HG03039 (cell line): ENCODE results near the gene SIDT2.

Experiments
- ATAC-seq: cut with Tn5 transposase; IDR thresholded peaks from one replicate; pipeline ENCODE4 v1.9.1; 2021; ENCODE audit warnings: mild to moderate bottlenecking, moderate library complexity; ENCODE audit not compliant: unreplicated experiment

SIDT2 gene

DNA sequence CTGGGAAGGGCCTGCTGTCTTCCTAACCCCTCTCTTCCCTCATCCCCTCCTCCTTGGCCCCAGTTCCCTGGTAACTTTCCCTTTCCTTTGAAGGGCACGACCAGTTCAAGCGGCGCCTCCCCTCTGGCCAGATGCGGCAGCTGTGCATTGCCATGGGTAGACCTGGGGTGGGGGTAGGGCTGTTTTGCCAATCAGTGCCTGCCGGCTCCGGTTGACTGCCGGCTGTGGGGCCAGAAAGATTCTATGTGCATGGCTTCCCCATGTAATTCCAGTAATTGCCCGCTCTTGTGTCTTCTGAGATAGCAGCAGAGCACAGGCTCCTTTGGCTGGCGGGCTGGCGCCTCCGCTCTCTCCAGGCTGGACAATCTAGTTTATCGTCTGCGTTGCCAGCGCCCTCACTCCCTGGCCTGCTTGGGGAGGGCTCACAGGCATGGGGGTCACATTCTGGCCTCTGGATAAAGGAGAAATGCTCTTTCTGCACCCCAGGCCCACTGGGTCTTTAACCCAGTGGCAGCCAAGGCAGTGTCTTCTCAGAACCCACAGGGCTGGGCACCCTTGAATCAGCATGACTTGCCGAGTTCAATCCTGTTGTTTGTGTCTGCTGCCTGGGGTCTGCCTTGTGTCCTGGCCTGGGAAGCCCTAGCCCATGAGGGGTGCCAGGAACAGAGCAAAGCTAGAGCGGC lies 9.4 kb downstream of the SIDT2 start:
- ATAC-seq, result no peak

- no peak for ATAC-seq
Measured at GRCh38 chr11:117188620-117189081, 10.1 kb downstream of the SIDT2 start.

DNA sequence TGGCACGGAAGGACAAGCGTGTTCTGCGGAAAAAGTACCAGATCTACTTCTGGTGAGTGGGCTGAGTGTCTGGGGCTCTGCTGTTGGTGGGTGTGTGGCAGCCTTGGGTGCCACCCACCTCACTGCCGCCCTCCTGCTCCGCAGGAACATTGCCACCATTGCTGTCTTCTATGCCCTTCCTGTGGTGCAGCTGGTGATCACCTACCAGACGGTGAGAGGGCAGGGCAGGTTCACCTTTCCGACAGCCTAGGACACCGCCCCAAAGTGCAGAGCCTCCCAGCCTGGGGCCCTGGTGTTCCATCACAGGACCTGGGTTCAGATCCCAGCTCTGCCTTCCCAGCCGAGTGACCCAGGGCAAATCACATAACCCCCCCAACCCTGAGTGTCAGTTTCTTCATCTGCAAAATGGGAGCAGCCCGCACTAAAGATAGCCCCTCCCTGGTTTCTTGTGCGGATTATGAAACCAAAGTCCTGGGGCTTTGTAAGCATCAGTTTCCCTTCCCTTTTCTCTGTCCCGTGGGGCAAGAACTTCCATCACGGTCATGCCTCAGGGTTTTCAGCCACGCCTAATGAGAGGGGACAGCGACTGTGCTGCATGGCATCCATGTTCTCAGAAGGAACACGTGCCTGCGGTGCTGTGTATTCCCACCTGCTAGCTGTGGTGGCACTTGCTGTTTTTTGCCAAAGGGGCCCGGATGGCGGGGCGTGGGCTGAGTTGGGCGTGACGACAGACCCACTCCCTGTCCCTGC lies 10.8 kb downstream of the SIDT2 start:
- no peak for ATAC-seq

GRCh38 chr11:117189941-117190544 lies 11.5 kb downstream of the SIDT2 start:
- ATAC-seq, result no peak

DNA sequence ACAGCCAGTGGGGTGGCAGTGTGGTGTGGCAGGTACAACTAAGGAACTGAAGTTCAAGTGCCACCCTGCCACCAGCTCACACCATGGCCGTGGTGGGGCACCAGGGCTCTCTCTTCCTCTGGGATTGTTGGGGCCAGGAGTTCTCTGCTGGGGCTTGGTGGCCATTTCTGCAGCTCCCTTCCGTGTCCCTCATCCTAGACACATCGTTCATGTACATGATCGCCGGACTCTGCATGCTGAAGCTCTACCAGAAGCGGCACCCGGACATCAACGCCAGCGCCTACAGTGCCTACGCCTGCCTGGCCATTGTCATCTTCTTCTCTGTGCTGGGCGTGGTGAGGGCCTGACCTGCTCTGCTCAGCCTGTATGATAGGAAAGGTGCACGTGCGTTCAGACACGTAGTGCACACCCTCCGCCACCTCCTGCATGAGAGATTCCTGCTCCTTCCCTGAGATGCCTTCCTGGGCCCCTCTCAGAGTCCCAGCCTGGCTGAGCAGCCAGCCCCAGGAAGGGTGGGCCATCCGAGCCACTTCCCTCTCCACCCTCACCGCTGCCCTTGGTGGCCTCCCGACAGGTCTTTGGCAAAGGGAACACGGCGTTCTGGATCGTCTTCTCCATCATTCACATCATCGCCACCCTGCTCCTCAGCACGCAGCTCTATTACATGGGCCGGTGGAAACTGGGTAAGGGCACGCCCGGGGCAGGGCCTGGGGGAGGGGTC lies 13.3 kb downstream of the SIDT2 start:
- ATAC-seq, result no peak

DNA sequence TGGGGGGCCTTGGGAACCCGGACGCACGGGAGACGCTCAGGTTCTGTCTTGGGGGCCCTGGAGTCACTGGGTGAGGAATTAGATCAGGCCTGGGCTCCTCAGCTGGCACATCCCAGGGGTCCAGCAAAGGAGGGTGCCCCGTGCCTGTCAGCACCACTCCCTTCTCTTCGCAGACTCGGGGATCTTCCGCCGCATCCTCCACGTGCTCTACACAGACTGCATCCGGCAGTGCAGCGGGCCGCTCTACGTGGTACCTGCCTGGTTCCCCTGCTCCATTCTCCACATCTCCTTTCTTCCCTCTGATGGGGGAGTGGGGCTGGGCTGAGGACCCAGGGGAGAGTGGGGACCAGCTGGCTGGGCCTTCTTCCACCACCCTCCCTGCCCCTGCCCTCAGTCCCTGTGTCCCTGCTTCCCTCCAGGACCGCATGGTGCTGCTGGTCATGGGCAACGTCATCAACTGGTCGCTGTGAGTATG lies 13.9 kb downstream of the SIDT2 start:
- ATAC-seq, result no peak

DNA sequence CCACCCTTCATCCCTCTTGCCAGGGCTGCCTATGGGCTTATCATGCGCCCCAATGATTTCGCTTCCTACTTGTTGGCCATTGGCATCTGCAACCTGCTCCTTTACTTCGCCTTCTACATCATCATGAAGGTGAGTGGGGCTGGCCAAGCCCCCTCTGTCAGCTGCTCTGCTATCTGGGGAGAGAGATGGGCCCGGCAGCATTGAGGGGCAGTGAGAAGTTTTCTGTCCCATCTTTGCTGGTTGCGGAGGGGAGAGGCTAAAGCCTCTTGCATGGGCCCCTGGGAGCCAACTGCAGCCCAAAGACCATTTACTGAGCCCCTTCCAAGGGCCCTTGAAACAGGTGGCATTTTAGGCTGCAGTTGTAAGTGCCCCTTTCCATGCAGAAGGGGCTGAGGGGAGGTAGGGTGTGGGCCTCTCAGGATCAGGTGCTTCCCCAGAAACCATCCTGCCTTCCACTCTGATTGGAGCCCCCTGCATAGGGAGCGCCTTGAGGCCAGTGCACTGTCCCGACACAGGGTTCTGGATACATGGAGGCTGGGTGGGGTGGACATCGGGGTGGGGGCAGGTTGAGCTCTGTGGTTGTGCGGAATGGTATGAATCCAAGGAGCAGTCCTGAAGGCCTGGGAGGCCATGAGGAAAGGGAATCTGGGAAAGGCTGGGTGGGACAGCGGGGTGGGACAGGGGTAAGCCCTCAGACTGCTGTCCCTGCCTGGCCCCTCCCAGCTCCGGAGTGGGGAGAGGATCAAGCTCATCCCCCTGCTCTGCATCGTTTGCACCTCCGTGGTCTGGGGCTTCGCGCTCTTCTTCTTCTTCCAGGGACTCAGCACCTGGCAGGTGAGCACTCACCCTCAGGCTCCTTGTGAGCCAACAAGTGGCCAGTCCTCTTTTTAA lies 14.8 kb downstream of the SIDT2 start:
- ATAC-seq, result no peak

GRCh38 chr11:117194267-117194666 lies 15.7 kb downstream of the SIDT2 start:
- ATAC-seq, result no peak

GRCh38 chr11:117195258-117195657 lies 16.7 kb downstream of the SIDT2 start:
- ATAC-seq, result no peak

DNA sequence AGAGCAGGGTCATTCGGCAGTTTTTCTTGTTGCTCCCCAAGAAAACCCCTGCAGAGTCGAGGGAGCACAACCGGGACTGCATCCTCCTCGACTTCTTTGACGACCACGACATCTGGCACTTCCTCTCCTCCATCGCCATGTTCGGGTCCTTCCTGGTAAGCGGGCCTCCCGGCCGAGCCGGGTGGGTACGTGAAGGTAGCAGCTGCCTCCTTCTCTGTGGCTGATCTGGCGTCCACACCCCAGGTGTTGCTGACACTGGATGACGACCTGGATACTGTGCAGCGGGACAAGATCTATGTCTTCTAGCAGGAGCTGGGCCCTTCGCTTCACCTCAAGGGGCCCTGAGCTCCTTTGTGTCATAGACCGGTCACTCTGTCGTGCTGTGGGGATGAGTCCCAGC lies 17.2 kb downstream of the SIDT2 start:
- no peak for ATAC-seq

- ATAC-seq, result no peak
Measured at GRCh38 chr11:117197006-117197405, 18.5 kb downstream of the SIDT2 start.

- no peak for ATAC-seq
Measured at GRCh38 chr11:117197516-117198456, 19.2 kb downstream of the SIDT2 start.

DNA sequence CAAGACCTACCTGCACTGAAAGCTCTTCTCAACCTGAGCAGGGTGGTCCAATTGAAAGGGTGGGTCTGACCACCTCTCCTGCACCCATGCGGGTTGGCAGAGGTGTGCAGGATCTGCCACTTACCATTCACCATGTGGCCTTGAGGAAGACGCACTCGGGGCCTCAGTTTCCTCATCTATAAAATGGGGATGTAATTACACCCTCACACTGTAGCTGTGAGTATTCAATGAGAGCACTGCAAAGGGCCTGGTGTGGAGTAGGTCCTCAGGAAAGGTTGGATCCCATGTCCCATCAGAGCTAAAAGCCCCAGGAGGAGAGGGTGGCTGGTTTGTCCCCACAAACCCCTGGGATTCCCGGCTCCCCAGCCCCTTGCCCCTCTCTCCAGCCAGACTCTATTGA lies 20.1 kb downstream of the SIDT2 start:
- ATAC-seq, result no peak

- ATAC-seq, result no peak
Measured at GRCh38 chr11:117199053-117199915, 20.7 kb downstream of the SIDT2 start, which contains the start of gene TAGLN. TAGLN (plus strand) TSS chr11:117199370; CDS start chr11:117203014, 3,644 bp downstream.

DNA sequence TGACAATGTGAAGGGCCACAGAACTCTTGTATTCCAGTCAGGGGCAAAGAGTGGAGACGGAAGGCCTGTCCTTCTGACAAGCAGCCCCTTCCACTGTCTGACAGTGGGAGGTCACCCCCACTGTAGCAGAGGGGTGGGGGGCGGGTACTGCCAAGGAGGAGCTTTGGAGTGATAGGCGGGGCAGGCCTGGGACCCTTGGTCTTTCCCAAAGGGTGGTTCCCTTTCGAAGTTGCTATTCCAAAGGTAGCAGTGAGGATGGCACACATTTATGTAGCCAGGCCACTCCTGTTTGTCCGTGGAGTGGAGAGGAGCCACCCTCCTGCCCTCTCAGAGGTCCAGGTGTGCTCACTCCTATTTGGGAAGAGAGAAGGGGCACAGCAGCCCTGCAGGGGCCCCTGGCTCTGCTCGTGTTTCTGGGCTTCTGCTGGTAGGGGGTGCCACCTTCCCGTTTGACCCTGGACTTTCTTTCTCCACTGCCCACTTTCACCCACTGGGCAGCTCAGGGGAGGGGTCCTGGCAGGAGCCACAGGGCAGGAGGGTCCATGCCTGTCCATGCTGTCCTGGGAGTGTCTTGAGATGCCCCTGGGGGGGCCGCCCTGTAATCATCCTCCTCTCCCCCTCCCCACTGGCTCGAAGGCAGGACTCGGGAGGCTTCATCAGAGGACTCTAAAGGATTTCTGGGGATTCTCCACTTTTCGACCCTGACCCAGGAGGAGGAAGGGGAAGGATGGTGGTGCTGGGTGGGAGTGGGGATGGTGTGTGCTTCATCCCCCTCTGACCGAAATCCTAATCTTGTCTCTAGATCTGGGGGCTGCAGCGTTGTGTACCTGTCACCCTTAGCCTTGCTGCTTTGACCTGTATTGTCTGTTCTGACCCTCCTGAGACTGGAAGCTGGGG lies 21.6 kb downstream of the SIDT2 start:
- ATAC-seq, result no peak

DNA sequence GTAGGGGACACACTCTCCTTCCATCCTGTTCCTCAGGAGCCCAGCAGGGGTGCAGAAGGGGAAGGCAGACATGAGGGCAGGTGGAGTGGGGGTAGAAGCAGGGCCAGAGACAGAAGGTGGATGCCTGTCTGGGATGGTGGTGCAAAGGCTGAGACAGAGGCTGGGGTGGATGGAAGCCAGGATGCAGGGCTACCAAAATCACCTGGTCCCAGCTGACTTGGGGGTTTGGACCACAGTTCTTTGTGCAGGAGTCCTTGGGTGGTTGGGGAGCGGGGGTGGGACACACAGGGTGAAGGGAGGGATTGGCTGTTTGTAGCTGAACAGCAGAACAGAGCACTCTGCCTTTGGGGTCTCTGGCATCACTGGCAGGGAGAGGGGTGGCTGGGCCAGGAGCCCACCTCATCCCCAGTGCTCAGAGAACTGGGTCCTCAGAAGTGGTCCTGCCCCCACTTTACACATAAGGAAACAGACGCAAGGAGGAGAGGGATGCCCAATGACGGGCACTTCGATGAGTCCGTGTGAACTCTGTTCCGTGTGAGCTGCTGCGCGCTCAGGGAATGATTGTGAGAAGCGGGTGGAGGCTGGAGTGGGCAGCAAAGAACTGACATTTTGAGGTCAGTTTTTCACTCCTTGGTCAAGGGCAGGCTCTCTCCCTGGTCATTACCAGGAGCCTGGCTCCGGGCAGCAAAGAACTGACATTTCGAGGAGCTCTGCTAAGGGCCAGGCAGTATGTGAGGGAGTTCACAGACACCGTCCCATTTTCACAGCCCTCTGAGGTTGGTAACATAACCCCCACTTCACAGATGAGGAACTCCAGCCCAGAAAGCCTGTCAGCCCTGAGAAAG lies 22.5 kb downstream of the SIDT2 start:
- ATAC-seq, result no peak
